RWPE2 (cell line): ENCODE results near the gene ANGPTL1.

Source experiments
- ATAC-seq: fragments of 200-7000 bp; cut with Tn5 transposase; 3 replicates; pipeline ENCODE4 v1.9.1; 2021; ENCODE audit warnings: low read depth
- DNase-seq: peaks from one replicate; pipeline ENCODE4 v3.0.0-alpha.2; 2020; ENCODE audit warnings: low spot score
- H3K27ac ChIP-seq: fragments of 450-650 bp; 2 replicates; pipeline ENCODE4 v1.5.1; 2017; ENCODE audit warnings: mild to moderate bottlenecking; ENCODE audit not compliant: poor library complexity, severe bottlenecking
- H3K27me3 ChIP-seq: fragments of 250-450 bp; sonication (Bioruptor Pico); 2 replicates; pipeline ENCODE4 v1.5.1; 2021; ENCODE audit warnings: mild to moderate bottlenecking, moderate library complexity; ENCODE audit not compliant: insufficient read depth, poor library complexity, severe bottlenecking
- H3K36me3 ChIP-seq: fragments of 250-450 bp; sonication (Bioruptor Pico); 2 replicates; pipeline ENCODE4 v1.5.1; 2020; ENCODE audit warnings: low read depth, mild to moderate bottlenecking, moderate library complexity
- H3K4me1 ChIP-seq: fragments of 250-450 bp; sonication (Bioruptor Pico); 2 replicates; pipeline ENCODE4 v1.5.1; 2021; ENCODE audit warnings: mild to moderate bottlenecking, moderate library complexity; ENCODE audit not compliant: insufficient read depth, poor library complexity, severe bottlenecking
- H3K4me3 ChIP-seq: fragments of 250-450 bp; sonication (Bioruptor Pico); 2 replicates; pipeline ENCODE4 v1.5.1; 2021; ENCODE audit warnings: mild to moderate bottlenecking, moderate library complexity; ENCODE audit not compliant: severe bottlenecking
- H3K9me3 ChIP-seq: fragments of 250-450 bp; sonication (Bioruptor Pico); 2 replicates; pipeline ENCODE4 v1.5.1; 2021; ENCODE audit warnings: mild to moderate bottlenecking, moderate library complexity; ENCODE audit not compliant: severe bottlenecking
- TF ChIP-seq, protein P1 (sequence below): fragments of 450-650 bp; IDR thresholded peaks from one replicate; pipeline ENCODE4 v1.5.1; 2017; ENCODE audit warnings: mild to moderate bottlenecking, moderate library complexity; ENCODE audit not compliant: poor library complexity, severe bottlenecking

Gene ANGPTL1

DNA sequence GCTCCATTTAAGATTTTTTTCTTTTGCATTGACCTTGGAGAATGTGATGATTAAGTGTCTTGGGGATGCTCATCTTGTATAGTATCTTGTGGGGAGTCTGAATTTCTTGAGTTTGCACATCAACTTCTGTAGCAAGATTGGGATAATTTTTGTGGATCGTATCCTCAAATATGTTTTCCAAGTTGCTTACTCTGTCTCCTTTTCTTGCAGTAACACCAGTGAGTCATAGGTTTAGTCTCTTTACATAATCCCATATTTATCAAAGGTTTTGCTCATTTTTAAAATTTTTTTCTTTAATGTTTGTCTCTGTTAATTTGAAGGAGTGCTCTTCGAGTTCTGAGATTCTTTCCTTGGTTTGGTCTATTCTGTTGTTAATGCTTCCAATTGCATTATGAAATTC is 41.7 kb upstream of the ANGPTL1 start:
- DNase-seq (no peak), ATAC-seq (no peak)
- TF ChIP-seq, protein P1, sequence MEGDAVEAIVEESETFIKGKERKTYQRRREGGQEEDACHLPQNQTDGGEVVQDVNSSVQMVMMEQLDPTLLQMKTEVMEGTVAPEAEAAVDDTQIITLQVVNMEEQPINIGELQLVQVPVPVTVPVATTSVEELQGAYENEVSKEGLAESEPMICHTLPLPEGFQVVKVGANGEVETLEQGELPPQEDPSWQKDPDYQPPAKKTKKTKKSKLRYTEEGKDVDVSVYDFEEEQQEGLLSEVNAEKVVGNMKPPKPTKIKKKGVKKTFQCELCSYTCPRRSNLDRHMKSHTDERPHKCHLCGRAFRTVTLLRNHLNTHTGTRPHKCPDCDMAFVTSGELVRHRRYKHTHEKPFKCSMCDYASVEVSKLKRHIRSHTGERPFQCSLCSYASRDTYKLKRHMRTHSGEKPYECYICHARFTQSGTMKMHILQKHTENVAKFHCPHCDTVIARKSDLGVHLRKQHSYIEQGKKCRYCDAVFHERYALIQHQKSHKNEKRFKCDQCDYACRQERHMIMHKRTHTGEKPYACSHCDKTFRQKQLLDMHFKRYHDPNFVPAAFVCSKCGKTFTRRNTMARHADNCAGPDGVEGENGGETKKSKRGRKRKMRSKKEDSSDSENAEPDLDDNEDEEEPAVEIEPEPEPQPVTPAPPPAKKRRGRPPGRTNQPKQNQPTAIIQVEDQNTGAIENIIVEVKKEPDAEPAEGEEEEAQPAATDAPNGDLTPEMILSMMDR = no peak
- Histone ChIP-seq H3K27me3 (no peaks in the 10 kb centered on the region), H3K9me3 (no peaks in the 10 kb centered on the region), H3K27ac (no peak overlapping the region), H3K4me1 (no peaks in the 10 kb centered on the region), H3K36me3 (no peaks in the 10 kb centered on the region), H3K4me3 (no peak overlapping the region)

DNA sequence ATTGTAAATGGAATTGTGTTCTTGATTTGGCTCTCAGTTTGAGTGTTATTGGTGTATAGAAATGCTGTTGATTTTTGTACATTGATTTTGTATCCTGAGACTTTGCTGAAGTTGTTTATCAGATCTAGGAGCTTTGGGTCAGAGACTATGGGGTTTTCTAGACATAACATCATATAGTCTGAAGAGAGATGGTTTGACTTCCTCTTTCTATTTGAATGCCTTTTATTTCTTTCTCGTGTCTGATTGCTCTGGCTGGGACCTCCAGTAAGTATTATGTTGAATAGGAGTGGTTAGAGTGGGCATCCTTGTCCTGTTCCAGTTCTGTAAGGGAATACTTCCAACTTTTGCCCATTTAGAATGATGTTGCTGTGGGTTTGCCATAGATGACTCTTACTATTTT is 39.1 kb upstream of the ANGPTL1 start:
- no peaks in the 10 kb centered on the region for H3K27me3 ChIP-seq
- TF ChIP-seq, protein P1 = no peak
- ATAC-seq (no peak), DNase-seq (no peak)
- H3K4me1 ChIP-seq = no peaks in the 10 kb centered on the region
- no peaks in the 10 kb centered on the region for H3K36me3 ChIP-seq
- H3K9me3 ChIP-seq = no peaks in the 10 kb centered on the region
- H3K4me3 ChIP-seq = no peak overlapping the region
- no peak overlapping the region for H3K27ac ChIP-seq

DNA sequence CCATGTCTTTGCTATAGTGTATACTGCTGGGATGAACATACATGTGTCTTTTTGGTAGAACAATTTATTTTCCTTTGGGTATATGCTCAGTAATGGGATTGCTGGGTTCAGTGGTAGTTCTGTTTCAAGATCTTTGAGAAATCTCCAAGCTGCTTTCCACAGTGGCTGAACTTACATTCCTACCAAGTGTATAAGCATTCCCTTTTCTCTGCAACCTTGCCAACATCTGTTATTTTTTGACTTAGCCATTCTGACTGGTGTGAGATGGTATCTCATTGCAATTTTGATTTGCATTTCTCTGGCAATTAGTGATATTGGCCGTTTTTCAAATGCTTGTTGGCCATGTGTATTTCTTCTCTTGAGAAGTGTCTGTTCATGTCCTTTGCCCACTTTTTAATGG is 37.5 kb upstream of the ANGPTL1 start:
- no peaks in the 10 kb centered on the region for H3K4me1 ChIP-seq
- H3K36me3 ChIP-seq = no peaks in the 10 kb centered on the region

DNA sequence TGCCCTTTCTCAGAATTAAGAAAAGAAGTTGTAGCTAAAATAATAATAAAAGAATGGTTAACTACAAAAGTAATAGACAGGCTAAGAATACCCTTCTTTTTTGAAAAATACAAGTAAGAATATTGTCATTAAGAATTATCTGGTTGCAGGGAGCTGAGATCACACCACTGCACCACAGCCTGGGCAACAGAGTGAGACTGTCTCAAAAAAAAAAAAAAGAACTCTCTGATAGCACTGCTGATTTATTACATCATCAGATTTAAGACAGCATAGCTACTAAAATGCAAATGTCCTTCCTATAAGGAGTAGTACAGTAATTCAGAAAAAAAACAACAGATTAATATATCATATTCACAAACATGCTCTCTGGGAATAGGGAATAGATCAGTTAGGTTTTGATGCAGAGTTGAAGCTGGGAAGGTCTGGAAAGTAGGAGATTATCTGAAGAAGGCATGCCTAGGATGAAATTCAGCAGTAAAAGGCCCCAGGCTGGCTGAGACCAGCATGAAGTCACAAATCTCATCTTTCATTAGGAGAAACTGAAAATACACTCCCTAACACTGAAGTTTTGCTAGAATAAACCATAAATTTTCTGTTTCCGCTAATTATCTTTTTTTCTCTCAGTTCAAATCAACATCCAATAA is 30.7 kb upstream of the ANGPTL1 start:
- ATAC-seq (no peak), DNase-seq (no peak)
- Histone ChIP-seq H3K36me3 (no peaks in the 10 kb centered on the region), H3K27me3 (no peaks in the 10 kb centered on the region), H3K27ac (no peak overlapping the region), H3K4me1 (no peaks in the 10 kb centered on the region), H3K9me3 (no peaks in the 10 kb centered on the region), H3K4me3 (no peak overlapping the region)
- TF ChIP-seq, protein P1 = no peak

More for the DNA sequence above, 37.5 kb upstream of the ANGPTL1 start:
- no peaks in the 10 kb centered on the region for H3K27me3 ChIP-seq
- H3K4me3 ChIP-seq = no peak overlapping the region
- TF ChIP-seq, protein P1 = no peak
- DNase-seq = no peak
- H3K9me3 ChIP-seq = no peaks in the 10 kb centered on the region
- no peak for ATAC-seq
- no peak overlapping the region for H3K27ac ChIP-seq

DNA sequence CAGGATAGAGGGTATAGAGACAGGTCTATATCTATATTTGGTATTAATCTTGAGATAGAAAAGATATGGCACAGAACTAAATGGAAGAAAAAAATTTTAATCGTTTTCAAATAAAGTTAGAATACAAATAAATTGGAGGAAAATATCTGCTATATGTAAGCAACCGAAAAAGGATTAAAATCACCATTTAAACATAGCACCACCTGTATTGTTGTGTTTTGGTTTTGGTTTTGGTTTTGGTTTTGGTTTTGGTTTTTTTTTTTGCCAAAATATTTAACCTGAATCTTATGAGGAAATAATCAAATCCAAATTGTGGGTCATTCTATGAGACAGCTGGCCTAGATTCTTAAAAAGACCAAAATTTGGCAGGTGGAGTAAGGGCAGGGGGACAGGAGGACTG is 28.5 kb upstream of the ANGPTL1 start:
- Histone ChIP-seq H3K36me3 (no peaks in the 10 kb centered on the region), H3K4me3 (no peak overlapping the region), H3K27ac (no peak overlapping the region), H3K27me3 (no peaks in the 10 kb centered on the region), H3K9me3 (no peaks in the 10 kb centered on the region), H3K4me1 (no peaks in the 10 kb centered on the region)
- TF ChIP-seq, protein P1 = no peak
- no peak for ATAC-seq
- DNase-seq = no peak
